K562 (cell line): ENCODE data around the gene ZNF8. TPM values are rescaled to one million over a fixed set of nuclear protein-coding genes. Genes with fewer than 3 reads are reported as not detected.

Experiments used
- ARHGAP35 ChIP-seq: fragments of 450-650 bp; IDR thresholded peaks from 2 replicates; pipeline ENCODE4 v1.6.1; 2018; ENCODE audit not compliant: partially characterized antibody
- HLTF ChIP-seq: fragments of 450-650 bp; IDR thresholded peaks from 2 replicates; pipeline ENCODE4 v1.6.1; 2016
- JUND ChIP-seq, 2 experiments: IDR thresholded peaks; 2 replicates in 1 of 2; 3 replicates in 1 of 2; pipeline ENCODE4 v1.6.1; 2011; ENCODE audit warnings: borderline replicate concordance in 2 of 2, low read depth in 2 of 2, low read length in 2 of 2, improper control_type of control experiment in 1 of 2, missing biosample characterization in 1 of 2, missing genetic modification characterization in 1 of 2, missing genetic modification reagents in 1 of 2
- POLR3G ChIP-seq: IDR thresholded peaks from 2 replicates; pipeline ENCODE4 v1.6.1; 2011; ENCODE audit not compliant: insufficient read length, insufficient replicate concordance; ENCODE audit errors: extremely low read depth
- SMC3 ChIP-seq: conservative IDR thresholded peaks from 2 replicates; pipeline ENCODE4 v1.6.1; 2011; ENCODE audit warnings: low read depth, low read length, improper control_type of control experiment; ENCODE audit not compliant: insufficient read depth
- STAT5B ChIP-seq: fragments of 250-450 bp; sonication (Bioruptor Pico); IDR thresholded peaks from 2 replicates; pipeline ENCODE4 v1.8.0; 2021; ENCODE audit warnings: mild to moderate bottlenecking, inconsistent platforms
- TAF15 ChIP-seq: fragments of 200-400 bp; formaldehyde crosslinking; IDR thresholded peaks from 2 replicates; pipeline ENCODE4 v1.6.1; 2017; ENCODE audit warnings: mild to moderate bottlenecking, low read depth, low read length, moderate library complexity
- ZNF695 ChIP-seq: fragments of 450-650 bp; formaldehyde crosslinking; IDR thresholded peaks from 2 replicates; pipeline ENCODE4 v1.4.0; 2020; ENCODE audit warnings: mild to moderate bottlenecking, moderate library complexity
- polyA plus RNA-seq, 8 experiments: library from polyadenylated mRNA; depleted of rRNA in 4 of 8; stranded (reverse) in 5 of 8; unstranded in 3 of 8; fragments of >200 nt; fragmentation: Nextera tagmentation in 2 of 8; fragmentation: Illumina TruSeq in 1 of 8; extraction: Ambion mirVana in 2 of 8; extraction: Trizol in 1 of 8; gene quantifications; 2 replicates each; pipeline versions ENCODE4 v1.2.1 to v1.2.3, GENCODE V29; 2011 to 2014; ENCODE audit warnings: inconsistent platforms in 1 of 8, missing spikeins in 1 of 8
- total RNA-seq, 7 experiments: library from RNA; depleted of rRNA in 6 of 7; stranded (reverse); fragments of >200 nt in 6 of 7; fragmentation: Illumina TruSeq in 2 of 7; extraction: Trizol in 2 of 7; gene quantifications; 2 replicates each; pipeline versions ENCODE4 v1.2.1 to v1.2.3, GENCODE V29; 2011 to 2021; ENCODE audit warnings: low replicate concordance in 1 of 7
- TF ChIP-seq, protein P1 (sequence below), 2 experiments: fragments of 200-800 bp in 1 of 2; sonication (Bioruptor generic) in 1 of 2; sonication (generic) in 1 of 2; formaldehyde crosslinking in 1 of 2; IDR thresholded peaks in 1 of 2; conservative IDR thresholded peaks in 1 of 2; 2 replicates each; pipeline versions ENCODE4 v1.5.0 to v1.6.1; 2016 to 2020; ENCODE audit warnings: missing compliant biosample characterization in 1 of 2, missing genetic modification characterization in 1 of 2, missing genetic modification reagents in 1 of 2
- TF ChIP-seq, protein P2 (sequence below): sonication (generic); formaldehyde crosslinking; IDR thresholded peaks from 2 replicates; pipeline ENCODE4 v1.8.0; 2022; ENCODE audit warnings: mild to moderate bottlenecking, missing genetic modification reagents

Gene ZNF8
- total and polyA plus RNA-seq, 9 of the 15 experiments (the other 6 are each of a cell fraction or from before 2014, with no cell fraction given) = 0.71 to 7.7 (median 4.7) TPM

- TF ChIP-seq ZNF695 (CRISPR knock-in tag) = no peak
- TF ChIP-seq, protein P1, sequence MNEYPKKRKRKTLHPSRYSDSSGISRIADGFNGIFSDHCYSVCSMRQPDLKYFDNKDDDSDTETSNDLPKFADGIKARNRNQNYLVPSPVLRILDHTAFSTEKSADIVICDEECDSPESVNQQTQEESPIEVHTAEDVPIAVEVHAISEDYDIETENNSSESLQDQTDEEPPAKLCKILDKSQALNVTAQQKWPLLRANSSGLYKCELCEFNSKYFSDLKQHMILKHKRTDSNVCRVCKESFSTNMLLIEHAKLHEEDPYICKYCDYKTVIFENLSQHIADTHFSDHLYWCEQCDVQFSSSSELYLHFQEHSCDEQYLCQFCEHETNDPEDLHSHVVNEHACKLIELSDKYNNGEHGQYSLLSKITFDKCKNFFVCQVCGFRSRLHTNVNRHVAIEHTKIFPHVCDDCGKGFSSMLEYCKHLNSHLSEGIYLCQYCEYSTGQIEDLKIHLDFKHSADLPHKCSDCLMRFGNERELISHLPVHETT (CRISPR knock-in tag; conservative IDR thresholded peaks at IDR 0.05 in 1 of 2, IDR thresholded peaks at IDR 0.05 in 1 of 2) = no peak
- TF ChIP-seq POLR3G = no peak
- peak; percentile 10; the same call in 1 of the 2 replicates for TF ChIP-seq JUND (IDR thresholded peaks at IDR 0.05; ENCODE audit: borderline replicate concordance, low read depth, low read length)
- TF ChIP-seq JUND (tag; IDR thresholded peaks at IDR 0.05; ENCODE audit: borderline replicate concordance, low read depth, low read length) = 0 out of 3 replicates have a peak, but pooled peaks have one; percentile 38
- no peak for TF ChIP-seq STAT5B (CRISPR knock-in tag)
- TF ChIP-seq ARHGAP35 = no peak
- TF ChIP-seq SMC3 = no peak
- no peak for TF ChIP-seq HLTF
- no peak for TF ChIP-seq TAF15
- TF ChIP-seq, protein P2, sequence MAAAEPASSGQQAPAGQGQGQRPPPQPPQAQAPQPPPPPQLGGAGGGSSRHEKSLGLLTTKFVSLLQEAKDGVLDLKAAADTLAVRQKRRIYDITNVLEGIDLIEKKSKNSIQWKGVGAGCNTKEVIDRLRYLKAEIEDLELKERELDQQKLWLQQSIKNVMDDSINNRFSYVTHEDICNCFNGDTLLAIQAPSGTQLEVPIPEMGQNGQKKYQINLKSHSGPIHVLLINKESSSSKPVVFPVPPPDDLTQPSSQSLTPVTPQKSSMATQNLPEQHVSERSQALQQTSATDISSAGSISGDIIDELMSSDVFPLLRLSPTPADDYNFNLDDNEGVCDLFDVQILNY (CRISPR knock-in tag) = no peak
Measured at GRCh38 chr19:58330458-58330857, 51.7 kb downstream of the ZNF8 start (continued).
